Stimulated activated naive CD4-positive, alpha-beta T cell (primary cell): ENCODE measurements around the gene MAFF.

Experiments
- DNase-seq, 6 experiments: peaks; one replicate each; lab custom pipeline; 2025; lab: John Stamatoyannopoulos, UW

The MAFF gene

GRCh38 chr22:38248280-38248679 lies 46.5 kb downstream of the MAFF start:
- no peak for DNase-seq

- DNase-seq = no peak
These were observed 47.5 kb downstream of the MAFF start for GRCh38 chr22:38249301-38249700.

GRCh38 chr22:38249803-38250642 lies 48.2 kb downstream of the MAFF start:
- DNase-seq = no peak

- DNase-seq = no peak
These were observed 49.0 kb downstream of the MAFF start for GRCh38 chr22:38250643-38251340.

- no peak for DNase-seq
These were observed 49.5 kb downstream of the MAFF start for GRCh38 chr22:38251341-38251692.

- DNase-seq = no peak
These were observed 53.9 kb downstream of the MAFF start for GRCh38 chr22:38255697-38256096.

- DNase-seq = no peak
These were observed 55.4 kb downstream of the MAFF start for GRCh38 chr22:38257181-38257580.

GRCh38 chr22:38257650-38258250 lies 56.0 kb downstream of the MAFF start:
- no peak for DNase-seq

GRCh38 chr22:38258895-38259294 lies 57.1 kb downstream of the MAFF start:
- DNase-seq = no peak

GRCh38 chr22:38259370-38259769 lies 57.6 kb downstream of the MAFF start:
- DNase-seq = no peak

GRCh38 chr22:38260761-38261681 lies 59.2 kb downstream of the MAFF start:
- no peak for DNase-seq

GRCh38 chr22:38262051-38262795 lies 60.4 kb downstream of the MAFF start:
- DNase-seq = peak in 2 of 6 experiments; percentile 8 to 9

- no peak for DNase-seq
These were observed 62.6 kb downstream of the MAFF start for GRCh38 chr22:38264322-38264843.
